NCI-H345 treated with DMSO at 0.1 percent for 48 hours (cell line): ENCODE results near the gene NDUFA12.

Source experiments
- DNase-seq: peaks from one replicate; lab custom pipeline; 2025; ENCODE audit not compliant: unreplicated experiment; lab: John Stamatoyannopoulos, UW

The NDUFA12 gene

DNA sequence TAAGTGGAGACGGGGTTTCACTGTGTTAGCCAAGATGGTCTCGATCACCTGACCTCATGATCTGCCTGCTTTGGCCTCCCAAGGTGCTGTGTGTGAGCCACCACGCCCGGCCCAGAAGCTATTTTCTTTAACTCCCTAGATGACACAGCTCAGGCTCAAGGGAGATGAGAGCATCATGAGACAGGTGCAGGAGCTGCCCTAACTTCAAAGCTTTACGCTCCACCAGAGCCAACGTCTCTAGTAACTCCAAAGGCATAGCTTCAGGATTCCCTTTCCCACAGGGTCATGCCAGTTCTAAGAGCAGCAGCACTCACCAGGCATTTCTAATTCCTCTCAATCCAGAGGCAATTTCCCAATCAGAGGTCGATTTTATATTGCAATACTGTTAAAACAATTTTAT is 21.0 kb downstream of the NDUFA12 start:
- no peak for DNase-seq

DNA sequence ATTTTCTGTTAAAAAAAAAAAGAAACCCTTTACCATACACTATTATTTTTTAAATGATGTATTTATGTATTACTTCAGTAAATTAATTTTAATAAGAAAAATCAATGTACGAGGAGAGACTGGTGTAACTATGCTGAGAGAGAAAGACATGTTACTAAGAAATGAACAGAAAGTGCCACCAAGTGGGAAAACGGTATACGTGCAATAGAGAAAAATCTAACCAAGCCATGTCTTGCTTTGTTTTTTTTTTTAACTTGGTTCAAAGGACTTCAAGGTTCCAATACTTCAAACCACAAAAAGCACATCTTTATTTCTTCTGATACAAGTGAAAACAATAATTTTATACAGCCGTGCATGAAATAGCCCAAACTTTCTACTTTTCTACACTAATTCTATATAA is 22.9 kb downstream of the NDUFA12 start:
- no peak for DNase-seq

DNA sequence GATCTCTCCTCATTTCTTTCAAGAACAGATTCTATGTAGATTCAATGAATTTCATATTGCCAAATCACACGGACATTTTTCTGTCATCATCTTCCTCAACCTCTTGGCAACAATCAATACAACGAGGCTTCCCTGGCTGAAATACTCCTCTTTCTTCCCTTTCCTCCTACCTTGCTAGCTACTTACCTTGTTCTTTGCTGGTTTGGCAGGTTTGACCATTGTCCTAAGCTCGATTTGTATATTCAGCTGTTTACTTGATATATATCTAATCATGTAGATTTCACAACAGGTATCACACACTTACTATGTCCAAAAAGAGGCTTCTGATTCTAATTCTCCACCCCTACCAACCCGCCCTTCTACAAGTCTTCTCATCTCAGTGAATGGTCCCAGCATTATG is 23.6 kb downstream of the NDUFA12 start:
- DNase-seq, result no peak

- DNase-seq, result no peak
Measured at GRCh38 chr12:94977766-94978468, 25.6 kb downstream of the NDUFA12 start.

GRCh38 chr12:94973221-94973620 is 30.3 kb downstream of the NDUFA12 start:
- DNase-seq, result no peak

DNA sequence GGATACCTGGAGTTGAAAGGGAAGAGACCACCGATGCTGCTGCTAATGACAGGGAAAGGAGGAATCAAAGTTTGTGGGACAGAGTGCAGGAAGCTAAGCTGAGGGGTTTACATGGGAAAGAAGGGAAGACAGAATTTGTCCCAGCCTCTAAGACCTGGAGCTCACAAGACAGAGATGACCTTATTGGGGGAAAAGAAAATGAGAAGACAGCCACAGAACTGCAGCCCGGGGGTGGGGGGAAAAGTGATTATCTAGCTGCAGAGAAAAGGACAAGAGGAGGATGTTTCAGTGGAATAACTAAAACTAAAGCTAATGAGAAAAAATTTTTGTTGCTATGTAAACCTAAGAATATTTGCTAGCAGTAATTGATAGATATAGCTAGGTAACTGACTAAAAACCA is 30.7 kb downstream of the NDUFA12 start:
- DNase-seq, result no peak

DNA sequence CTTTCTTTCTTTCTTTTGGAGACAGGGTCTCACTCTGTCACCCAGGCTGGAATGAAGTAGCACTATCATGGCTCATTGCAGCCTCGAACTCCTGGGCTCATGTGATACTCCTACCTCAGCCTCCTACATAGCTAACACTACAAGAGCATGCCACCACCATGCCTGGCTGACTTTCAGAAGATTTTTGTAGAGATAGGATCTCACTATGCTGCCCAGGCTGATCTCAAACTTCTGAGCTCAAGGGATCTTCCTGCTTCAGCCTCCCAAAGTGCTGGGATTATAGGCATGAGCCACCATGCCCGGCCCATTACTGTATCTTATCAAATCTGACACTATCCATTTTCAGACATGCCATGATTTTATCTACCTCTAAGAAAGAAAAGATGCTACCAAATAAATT is 31.6 kb downstream of the NDUFA12 start:
- DNase-seq, result no peak

DNA sequence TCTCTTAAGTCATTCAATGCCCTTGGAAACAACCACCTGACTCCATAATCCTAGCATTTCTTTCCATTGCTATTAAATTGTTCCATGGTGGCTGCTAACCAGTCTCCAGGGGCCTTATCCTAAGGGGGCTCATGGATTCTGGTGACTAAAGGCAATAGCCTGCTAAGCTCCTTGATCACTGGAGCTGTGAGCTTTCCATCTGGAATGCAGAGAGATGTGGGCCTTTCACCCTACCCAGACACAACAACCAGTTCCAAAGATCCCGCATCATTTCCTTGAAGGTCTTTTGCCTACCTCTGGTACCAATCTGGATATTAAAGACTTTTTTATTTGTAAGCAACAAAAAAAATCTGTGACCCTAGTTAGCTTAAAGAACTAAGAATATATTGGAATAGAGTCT is 32.9 kb downstream of the NDUFA12 start:
- DNase-seq, result no peak

DNA sequence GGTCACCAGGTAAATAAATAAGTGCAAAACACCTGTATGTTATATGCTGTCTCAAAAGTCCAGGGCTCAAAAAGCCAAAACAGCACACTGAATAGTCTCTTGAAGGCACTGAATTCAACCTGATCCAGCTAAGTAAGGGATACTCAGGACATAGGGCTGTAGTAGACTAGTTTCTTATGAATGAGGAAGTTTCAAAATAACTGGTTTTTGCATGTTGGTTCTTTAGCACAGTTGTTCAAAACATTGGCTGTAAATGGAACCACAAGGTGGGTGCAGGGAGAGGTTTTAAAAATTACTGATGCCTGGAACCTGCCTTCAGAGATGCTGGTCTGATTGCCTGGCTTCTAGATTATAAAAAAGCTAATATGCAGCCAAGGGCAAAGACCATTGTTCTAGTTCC is 34.1 kb downstream of the NDUFA12 start:
- no peak for DNase-seq

- DNase-seq, result no peak
Measured at GRCh38 chr12:94965982-94966630, 37.4 kb downstream of the NDUFA12 start.

DNA sequence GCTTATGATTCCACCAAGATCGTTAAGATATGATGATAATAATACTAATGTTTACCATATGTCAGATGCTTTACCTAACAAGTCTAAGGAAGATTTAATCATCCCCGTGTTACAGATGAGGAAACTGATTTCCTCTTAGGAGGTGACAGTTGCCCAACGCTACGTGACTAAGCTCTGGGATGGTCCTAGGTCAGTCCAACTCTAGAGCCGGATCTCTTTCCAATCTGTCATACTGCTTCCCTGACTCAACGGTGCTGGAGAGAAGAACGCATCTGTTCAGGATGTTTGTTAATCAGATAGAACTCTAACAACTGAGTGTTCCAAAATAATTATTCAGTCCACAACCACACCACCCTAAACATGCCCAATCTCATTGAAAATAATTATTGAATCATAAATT is 39.8 kb downstream of the NDUFA12 start:
- DNase-seq, result no peak

GRCh38 chr12:94962670-94963069 is 40.8 kb downstream of the NDUFA12 start:
- no peak for DNase-seq

GRCh38 chr12:94961911-94962310 is 41.6 kb downstream of the NDUFA12 start:
- DNase-seq, result no peak

DNA sequence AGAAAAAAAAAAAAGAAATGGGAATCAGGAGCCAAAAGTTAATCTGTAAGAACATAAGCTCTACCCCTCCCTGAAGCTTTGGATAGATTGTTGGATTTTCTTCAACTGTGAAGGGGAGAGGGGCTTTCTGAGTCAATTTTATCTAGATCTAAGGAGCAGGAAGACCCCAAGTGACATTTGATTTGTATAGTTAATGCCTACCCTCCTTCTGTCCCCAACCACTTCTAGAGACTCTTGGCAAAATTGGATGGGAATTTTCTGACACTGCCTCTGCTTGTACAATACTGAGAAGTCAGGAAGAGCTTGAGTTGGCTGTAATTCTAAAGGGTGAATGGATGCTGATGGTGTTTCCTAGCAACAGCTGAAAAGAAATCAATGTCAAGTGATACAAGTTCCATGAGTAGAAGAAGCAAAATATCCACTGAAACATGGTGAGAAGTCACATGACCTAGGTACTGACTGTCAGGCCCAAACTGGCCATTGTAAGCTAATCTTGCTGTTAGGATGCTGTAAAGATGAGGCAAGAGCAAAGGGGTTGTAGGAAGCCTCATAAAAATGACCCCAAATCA is 42.2 kb downstream of the NDUFA12 start:
- DNase-seq, result no peak

DNA sequence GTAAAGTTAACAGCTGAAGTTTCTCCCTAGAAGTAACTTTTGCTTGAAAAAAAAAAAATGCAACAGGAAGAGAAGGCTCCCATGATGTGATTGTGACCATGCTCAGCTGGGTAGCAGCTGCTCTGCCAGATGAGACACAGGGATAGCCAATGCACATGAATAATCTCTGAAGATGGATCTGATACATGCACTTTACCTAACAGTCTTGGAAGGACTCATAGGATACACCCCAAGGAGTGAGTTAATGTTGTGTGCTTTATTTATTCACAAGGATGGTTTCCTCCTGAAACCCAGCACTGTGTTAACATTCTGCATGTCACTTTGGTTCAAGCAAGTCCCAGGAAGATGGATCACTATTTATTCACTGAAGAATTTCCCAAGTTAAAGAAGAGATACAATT is 46.5 kb downstream of the NDUFA12 start:
- no peak for DNase-seq

- DNase-seq, result no peak
Measured at GRCh38 chr12:94954948-94955592, 48.4 kb downstream of the NDUFA12 start.

DNA sequence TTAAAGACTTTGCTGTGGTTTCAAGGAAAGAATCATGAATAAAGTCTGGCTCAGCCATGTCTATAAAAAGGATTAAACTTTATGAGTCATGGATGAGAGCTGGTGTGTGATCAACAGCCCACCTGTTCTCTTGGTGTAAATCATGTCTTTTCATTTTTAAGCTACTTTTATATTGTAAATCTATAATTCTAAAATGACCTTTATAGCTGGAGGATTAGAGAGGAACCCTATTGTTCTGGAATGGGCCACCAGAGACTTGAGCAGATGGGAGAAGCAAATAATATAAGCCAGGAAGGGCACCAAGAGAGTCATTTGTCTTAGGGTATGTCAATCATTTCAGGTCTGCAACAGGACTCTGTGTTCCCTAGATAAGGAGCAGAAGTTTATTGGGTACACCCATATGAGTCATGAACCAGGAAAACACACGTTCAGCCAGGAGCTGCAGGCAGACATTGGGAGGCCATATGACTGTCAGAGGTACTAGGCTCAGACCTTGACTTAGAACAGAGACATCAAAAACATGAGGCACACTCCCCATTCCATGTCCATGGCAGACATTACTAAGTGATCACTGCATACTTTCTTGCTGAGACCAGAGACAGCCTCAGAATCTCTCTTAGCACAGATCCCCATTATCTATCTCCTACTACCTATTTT is 49.3 kb downstream of the NDUFA12 start:
- DNase-seq, result no peak

DNA sequence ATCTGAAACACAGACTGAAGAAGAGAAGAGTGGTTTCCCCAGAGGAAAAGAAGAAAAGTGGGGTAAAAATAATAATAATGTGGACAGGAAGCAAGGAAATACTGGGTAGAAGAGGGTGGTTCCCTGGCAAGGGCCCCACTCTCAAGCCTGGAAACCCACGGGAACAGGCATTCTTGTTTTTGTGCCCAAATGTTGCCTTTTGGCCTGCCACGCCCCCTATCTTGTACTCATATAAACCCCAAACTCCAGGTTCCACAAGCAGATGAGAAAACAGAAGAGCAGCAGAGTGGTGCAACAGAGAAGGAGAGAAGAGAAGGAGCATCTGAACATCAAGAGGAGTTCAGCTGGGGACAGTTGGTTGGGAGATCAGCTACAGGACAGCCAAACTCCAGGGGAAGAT is 51.2 kb downstream of the NDUFA12 start:
- DNase-seq, result no peak

DNA sequence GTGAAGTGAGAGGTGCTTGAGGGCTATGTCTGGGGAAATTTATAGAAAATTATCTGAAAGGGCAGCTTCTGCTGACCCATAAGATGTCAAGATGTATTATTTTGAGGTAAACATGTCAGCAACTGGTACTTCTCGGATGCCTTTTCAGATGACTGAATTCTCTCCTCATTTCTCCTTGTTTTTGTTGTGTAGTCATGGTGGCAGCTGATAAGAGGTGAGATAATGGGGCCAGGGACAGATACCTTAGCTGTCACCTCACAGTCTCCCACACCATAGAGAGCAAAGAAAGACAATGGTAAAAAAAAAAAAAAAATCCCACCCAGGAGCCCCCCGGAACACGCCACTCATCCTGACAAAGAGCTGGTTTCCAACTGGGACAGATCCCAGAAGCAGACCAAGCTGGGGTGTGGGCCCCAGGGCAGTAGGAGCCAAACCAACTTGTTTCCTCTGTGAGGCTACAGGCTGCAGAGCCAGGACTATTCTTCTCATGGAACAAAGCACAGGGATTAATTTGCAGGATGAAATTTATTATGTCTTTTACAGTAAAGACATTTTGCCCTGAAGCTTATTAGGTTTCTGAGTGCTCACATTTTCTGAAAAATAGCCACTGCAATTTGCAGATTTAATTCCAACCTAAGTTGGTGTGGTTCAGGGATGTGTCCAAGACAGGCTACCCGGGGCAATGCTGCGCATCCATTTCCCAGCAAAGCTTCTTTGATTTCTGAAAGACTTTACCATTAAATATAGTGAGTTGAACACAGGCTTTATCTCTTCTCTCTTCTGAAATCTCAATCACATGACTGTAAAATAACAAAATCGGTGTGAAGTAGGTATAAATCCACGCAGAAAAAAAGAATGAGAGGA is 52.2 kb downstream of the NDUFA12 start:
- no peak for DNase-seq

DNA sequence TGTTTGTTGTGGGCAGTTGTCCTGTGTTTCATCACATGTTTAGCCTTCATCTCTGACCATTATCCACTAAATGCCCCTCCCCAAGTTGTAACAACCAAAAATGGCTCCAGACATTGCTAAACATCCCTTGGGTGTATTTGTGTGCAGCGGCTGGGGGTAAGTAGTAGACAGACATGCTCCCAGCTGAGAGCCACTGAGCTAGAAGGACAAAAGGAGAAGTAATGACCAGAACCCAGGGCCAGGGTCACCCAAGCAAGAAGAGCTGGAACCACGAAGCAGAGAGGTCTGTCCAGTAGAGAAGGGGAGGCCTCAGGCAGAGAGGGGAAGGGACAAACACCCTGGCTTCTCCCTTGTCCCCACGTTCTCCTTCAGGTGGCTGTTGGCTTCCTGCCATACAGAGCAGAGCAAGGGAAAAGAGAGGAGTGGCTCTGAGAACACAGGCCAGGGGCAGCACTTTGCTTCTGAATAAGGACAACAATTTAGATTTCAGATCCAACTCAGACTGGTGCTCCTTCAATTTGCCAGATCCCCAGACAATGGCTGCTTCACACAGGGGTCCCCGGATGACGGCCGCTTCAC is 55.2 kb downstream of the NDUFA12 start:
- no peak for DNase-seq
